ENCODE data around the gene AGRN.

AGRN gene

DNA sequence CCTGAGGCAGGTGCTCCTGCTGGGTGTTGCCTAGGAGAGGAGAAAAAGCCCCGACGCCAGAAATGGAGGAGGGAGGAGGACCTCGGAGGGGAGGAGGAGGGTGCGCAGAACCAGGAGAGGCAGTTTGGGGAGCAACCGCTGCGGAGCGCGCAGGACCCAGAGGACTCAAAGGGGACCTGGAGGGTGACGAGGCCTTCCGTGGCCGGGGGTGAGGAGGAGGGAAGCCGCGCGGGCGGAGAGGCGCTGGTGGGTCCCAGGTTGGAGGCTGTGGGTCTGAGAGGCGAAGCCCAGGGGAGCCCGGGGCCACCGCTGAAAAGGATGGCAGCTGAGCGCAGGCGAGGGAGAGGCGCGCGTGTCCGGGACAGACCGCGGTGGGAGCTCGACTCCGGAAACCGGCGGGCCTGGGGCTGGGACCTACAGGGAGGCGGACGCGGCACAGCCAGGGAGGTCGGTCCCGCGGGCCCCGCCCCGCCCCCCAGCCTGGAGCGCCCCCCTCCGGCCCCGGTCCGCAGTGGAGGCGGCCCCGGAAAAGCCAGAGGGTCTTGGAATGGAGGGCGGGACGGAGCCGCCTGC lies 39.1 kb downstream of the AGRN start:
- Histone ChIP-seq H3K4me3 (ENCODE audit: low read length) (peak overlapping the region; percentile 44), H3K27ac (ENCODE audit: low read length) (no peak overlapping the region), H3F3A (ENCODE audit: insufficient read depth, low read length) (no peaks in the 10 kb centered on the region), H3K9ac (ENCODE audit: low read length) (no peak overlapping the region), H3K4me1 (ENCODE audit: low read length) (peaks cover 1% of the 10 kb centered on the region; the same call in 1 of the 2 replicates), H3K4me2 (ENCODE audit: low read depth, low read length) (peak overlapping the region; percentile 90), H2AFZ (ENCODE audit: low read length) (no peak overlapping the region), H3K27me3 (replicated peaks; ENCODE audit: insufficient read depth, low read length) (peaks cover 84% of the 10 kb centered on the region), H3K9me2 (replicated peaks; ENCODE audit: insufficient read depth, low read length) (no peaks in the 10 kb centered on the region), H3K9me3 (replicated peaks; ENCODE audit: insufficient read depth, low read length) (no peaks in the 10 kb centered on the region), H4K20me1 (ENCODE audit: insufficient read depth, low read length) (no peaks in the 10 kb centered on the region), H3K36me3 (replicated peaks; ENCODE audit: insufficient read depth, low read length) (no peaks in the 10 kb centered on the region), H3K79me2 (ENCODE audit: low read length) (no peaks in the 10 kb centered on the region)
- DNase-seq, result no peak
- TF ChIP-seq EZH2phosphoT487 (IDR thresholded peaks at IDR 0.05; ENCODE audit: low read length), result no peak
- TF ChIP-seq EZH2 (optimal IDR thresholded peaks at IDR 0.05; ENCODE audit: low read depth, low read length), result no peak
- TF ChIP-seq, protein P1, sequence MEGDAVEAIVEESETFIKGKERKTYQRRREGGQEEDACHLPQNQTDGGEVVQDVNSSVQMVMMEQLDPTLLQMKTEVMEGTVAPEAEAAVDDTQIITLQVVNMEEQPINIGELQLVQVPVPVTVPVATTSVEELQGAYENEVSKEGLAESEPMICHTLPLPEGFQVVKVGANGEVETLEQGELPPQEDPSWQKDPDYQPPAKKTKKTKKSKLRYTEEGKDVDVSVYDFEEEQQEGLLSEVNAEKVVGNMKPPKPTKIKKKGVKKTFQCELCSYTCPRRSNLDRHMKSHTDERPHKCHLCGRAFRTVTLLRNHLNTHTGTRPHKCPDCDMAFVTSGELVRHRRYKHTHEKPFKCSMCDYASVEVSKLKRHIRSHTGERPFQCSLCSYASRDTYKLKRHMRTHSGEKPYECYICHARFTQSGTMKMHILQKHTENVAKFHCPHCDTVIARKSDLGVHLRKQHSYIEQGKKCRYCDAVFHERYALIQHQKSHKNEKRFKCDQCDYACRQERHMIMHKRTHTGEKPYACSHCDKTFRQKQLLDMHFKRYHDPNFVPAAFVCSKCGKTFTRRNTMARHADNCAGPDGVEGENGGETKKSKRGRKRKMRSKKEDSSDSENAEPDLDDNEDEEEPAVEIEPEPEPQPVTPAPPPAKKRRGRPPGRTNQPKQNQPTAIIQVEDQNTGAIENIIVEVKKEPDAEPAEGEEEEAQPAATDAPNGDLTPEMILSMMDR (IDR thresholded peaks at IDR 0.05; ENCODE audit: low read length), result peak; percentile 27; the same call in 1 of the 2 replicates

DNA sequence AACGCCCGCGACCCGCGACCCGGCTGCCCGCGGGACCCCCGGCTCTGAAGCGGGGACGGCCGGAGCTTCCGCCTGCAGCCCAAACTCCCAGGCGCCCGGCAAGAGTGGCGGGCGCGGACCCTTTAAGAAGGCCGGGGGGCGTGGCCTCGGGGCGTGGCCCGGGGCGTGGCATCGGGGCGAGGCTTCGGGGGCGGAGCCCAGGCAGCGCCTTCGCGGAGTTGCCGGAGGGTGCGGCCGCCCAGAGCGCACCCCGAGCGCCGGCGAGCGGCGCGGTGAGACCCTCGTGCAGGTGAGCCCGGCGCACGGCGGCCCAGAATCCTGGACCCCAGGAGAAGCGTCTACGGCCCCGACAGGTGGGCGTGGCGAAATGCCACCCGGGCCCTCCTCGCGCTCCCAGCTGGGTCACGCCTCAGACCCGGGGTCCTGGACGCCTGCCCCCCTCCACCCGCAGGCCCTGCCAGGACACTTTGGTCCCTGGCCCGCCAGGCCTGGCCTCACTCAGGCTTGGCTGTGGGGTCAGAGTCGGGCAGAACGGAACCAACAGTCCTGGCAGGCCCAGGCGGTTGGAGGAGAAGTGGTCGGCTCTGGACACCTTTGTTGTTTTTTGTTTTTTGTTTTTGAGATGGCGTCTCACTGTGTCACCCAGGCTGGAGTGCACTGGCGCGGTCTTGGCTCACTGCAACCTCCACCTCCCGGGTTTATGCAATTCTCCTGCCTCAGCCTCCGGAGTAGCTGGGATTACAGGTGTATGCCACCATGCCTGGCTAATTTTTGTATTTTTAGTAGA lies 39.8 kb downstream of the AGRN start:
- Histone ChIP-seq H3K27me3 (replicated peaks; ENCODE audit: insufficient read depth, low read length) (peaks cover 85% of the 10 kb centered on the region), H3F3A (ENCODE audit: insufficient read depth, low read length) (no peaks in the 10 kb centered on the region), H3K79me2 (ENCODE audit: low read length) (no peaks in the 10 kb centered on the region), H3K27ac (ENCODE audit: low read length) (no peak overlapping the region), H3K9ac (ENCODE audit: low read length) (no peak overlapping the region), H4K20me1 (ENCODE audit: insufficient read depth, low read length) (no peaks in the 10 kb centered on the region), H3K9me3 (replicated peaks; ENCODE audit: insufficient read depth, low read length) (no peaks in the 10 kb centered on the region), H3K4me1 (ENCODE audit: low read length) (peaks cover 4% of the 10 kb centered on the region; the same call in 1 of the 2 replicates), H3K4me3 (ENCODE audit: low read length) (peak overlapping the region; percentile 44), H3K9me2 (replicated peaks; ENCODE audit: insufficient read depth, low read length) (no peaks in the 10 kb centered on the region), H2AFZ (ENCODE audit: low read length) (no peak overlapping the region), H3K36me3 (replicated peaks; ENCODE audit: insufficient read depth, low read length) (no peaks in the 10 kb centered on the region), H3K4me2 (ENCODE audit: low read depth, low read length) (peak overlapping the region; percentile 90)
- peak; percentile 85 for DNase-seq
- TF ChIP-seq, protein P1 (IDR thresholded peaks at IDR 0.05; ENCODE audit: low read length), result no peak
- TF ChIP-seq EZH2 (optimal IDR thresholded peaks at IDR 0.05; ENCODE audit: low read depth, low read length), result no peak

DNA sequence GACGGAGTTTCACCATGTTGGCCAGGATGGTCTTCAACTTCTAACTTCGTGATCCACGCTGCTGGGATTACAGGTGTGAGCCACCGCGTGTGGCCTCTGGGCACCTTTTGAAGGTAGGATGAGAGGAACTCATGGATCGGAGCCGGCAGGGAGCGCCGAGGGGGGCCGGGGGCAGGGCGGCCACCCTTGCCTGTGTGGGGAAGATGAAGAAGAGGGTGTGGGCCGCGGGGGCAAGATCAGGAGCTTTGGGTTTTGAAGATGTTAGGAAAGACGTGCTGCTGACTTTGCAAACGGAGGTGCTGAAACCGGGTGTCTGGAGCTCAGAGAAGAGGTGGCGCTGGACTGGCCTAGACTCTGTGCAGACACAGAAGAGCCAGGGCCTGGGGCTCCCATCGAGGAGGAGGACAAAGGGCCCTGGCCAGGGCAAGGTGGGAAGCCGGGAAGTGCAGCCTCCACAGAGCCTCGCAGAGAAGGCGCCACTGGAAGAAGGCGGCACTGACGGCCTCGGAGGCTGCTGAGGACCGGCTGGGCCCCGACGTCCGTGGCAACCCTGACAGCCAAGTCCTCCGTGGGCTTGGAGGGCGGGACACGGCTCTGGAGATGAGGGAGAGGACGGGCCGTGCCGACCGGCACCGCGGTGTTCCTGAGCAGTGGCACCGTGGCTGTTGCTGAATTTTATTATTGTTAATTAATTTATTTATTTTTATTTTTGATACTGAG lies 40.5 kb downstream of the AGRN start:
- no peak overlapping the region for H3K4me3 ChIP-seq (ENCODE audit: low read length)
- H4K20me1 ChIP-seq (ENCODE audit: insufficient read depth, low read length), result no peaks in the 10 kb centered on the region
- no peaks in the 10 kb centered on the region for H3K36me3 ChIP-seq (replicated peaks; ENCODE audit: insufficient read depth, low read length)
- TF ChIP-seq EZH2phosphoT487 (IDR thresholded peaks at IDR 0.05; ENCODE audit: low read length) (no peak), EZH2 (optimal IDR thresholded peaks at IDR 0.05; ENCODE audit: low read depth, low read length) (no peak)
- TF ChIP-seq, protein P1 (IDR thresholded peaks at IDR 0.05; ENCODE audit: low read length), result no peak
- no peaks in the 10 kb centered on the region for H3K9me3 ChIP-seq (replicated peaks; ENCODE audit: insufficient read depth, low read length)
- H3K4me1 ChIP-seq (ENCODE audit: low read length), result peaks cover 4% of the 10 kb centered on the region; the same call in 1 of the 2 replicates
- H3K27ac ChIP-seq (ENCODE audit: low read length), result no peak overlapping the region
- H3K9ac ChIP-seq (ENCODE audit: low read length), result no peak overlapping the region
- no peaks in the 10 kb centered on the region for H3F3A ChIP-seq (ENCODE audit: insufficient read depth, low read length)
- H3K9me2 ChIP-seq (replicated peaks; ENCODE audit: insufficient read depth, low read length), result no peaks in the 10 kb centered on the region
- no peaks in the 10 kb centered on the region for H3K79me2 ChIP-seq (ENCODE audit: low read length)
- peaks cover 79% of the 10 kb centered on the region for H3K27me3 ChIP-seq (replicated peaks; ENCODE audit: insufficient read depth, low read length)
- H2AFZ ChIP-seq (ENCODE audit: low read length), result no peak overlapping the region
- DNase-seq, result no peak
- H3K4me2 ChIP-seq (ENCODE audit: low read depth, low read length), result no peak overlapping the region

All from MM.1S (cell line).